ENCODE data around the gene ST6GALNAC1.
"Not testable (repeated sequence)": the region's sequence is repeated elsewhere in the genome, so short reads cannot be mapped to it uniquely, and the experiment has no call there.

The ST6GALNAC1 gene

DNA sequence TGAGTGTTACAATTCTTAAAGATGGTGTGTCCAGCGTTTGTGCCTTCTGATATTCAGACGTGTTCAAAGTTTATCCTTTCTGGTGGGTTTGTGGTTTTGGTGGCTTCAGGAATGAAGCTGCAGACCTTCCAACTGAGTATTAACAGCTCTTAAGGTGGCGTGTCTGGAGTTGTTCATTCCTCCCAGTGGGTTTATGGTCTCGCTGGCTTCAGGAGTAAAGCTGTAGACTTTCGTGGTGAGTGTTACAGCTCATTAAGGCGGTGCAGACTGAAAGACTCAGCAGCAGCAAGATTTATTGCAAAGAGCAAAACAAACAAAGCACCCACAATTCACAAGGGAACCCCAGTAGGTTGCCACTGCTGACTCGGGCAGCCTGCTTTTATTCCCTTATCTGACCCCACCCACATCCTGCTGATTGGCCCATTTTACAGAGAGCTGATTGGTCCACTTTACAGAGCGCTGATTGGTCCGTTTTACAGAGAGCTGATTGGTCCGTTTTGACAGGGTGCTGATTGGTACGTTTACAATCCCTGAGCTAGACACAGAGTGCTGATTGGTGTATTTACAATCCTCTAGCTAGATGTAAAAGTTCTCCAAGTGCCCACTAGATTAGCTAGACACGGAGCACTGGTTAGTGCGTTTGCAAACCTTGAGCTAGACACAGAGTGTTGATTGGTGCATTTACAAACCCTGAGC is 29.3 kb downstream of the ST6GALNAC1 start:
- not testable (repeated sequence) for H3K4me2 ChIP-seq (ENCODE audit: insufficient read depth, low read length, poor library complexity, severe bottlenecking); H2BK5ac ChIP-seq (ENCODE audit: low read length); H2BK12ac ChIP-seq (ENCODE audit: low read length); H3K4me1 ChIP-seq (ENCODE audit: control insufficient read depth in 2 of 2, insufficient read depth in 1 of 2, low read depth in 1 of 2, low read length in 2 of 2); DNase-seq (ENCODE audit: low spot score); H3K27me3 ChIP-seq (ENCODE audit: control insufficient read depth in 3 of 3, insufficient read depth in 3 of 3, low read depth in 1 of 3, low read length in 3 of 3); H3K79me1 ChIP-seq (ENCODE audit: low read depth, low read length); H3K23ac ChIP-seq (ENCODE audit: low read depth, low read length, poor library complexity); H3K4me3 ChIP-seq (ENCODE audit: low read length in 2 of 2); H4K91ac ChIP-seq (ENCODE audit: low read depth, low read length, poor library complexity); H3K14ac ChIP-seq (ENCODE audit: low read length); H3K27ac ChIP-seq (replicated peaks; ENCODE audit: low read length); H2AFZ ChIP-seq (ENCODE audit: low read length); H3K9ac ChIP-seq (ENCODE audit: low read depth, low read length, poor library complexity); H4K8ac ChIP-seq (ENCODE audit: low read depth, low read length); H2BK120ac ChIP-seq (ENCODE audit: low read depth, low read length); H2BK15ac ChIP-seq (ENCODE audit: low read length); H3K4ac ChIP-seq (ENCODE audit: low read length); H3K9me3 ChIP-seq (replicated peaks in 1 of 2; ENCODE audit: control insufficient read depth in 2 of 2, insufficient read depth in 1 of 2, low read depth in 1 of 2, low read length in 2 of 2); H3K36me3 ChIP-seq (replicated peaks in 1 of 2; ENCODE audit: control insufficient read depth in 2 of 2, insufficient read depth in 2 of 2, low read length in 2 of 2); H2AK5ac ChIP-seq (ENCODE audit: low read depth, low read length); H3K18ac ChIP-seq (ENCODE audit: low read length)
- no CpG with 5 or more reads among the region's 13 CpGs for WGBS, 2 donors (ENCODE audit: extremely low coverage in 2 of 2, insufficient read length in 2 of 2, insufficient replicate concordance in 1 of 2)

DNA sequence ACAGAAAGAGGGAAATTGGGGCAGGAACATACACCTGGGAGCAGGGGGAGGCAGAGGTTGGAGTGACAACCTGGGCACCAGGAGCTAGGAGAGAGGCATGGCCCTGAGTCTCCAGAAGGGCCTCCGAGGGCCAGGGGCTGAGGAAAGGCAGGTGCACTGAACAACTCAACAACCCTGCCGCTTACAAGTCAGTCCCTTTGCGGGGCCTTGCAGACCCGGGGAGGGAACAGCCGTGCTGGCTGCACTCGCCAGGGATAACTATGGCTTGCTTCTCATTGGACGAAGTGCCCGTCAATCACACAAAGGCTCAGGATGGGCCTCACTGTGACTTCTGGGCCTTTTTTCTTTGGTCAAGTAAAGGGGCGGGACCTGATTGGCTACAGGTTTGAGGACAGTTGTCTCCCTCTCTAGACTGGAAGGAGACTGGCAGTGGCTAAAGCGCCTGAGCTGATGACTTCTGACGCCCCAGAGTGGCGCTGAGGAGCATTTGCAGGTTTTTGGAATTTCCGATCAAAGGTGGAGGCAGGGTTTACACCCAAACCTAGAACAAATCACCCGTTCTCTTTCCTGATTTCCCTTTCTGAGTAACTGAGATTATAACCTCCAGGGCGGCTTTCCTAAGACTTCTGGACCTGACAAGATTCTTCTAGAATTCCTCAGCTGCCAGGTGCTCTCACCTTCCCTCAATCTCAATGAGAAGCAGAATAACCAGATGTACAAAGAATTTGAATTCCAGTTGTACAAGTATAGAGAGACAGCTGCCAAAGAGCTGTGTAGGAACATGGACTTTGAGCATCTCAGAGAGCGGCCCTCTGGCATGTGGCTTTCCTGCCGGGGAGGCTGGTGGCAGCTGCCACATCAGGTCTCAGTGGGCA is 30.3 kb downstream of the ST6GALNAC1 start:
- Histone ChIP-seq H2BK15ac (ENCODE audit: low read length) (no peak overlapping the region), H2AK5ac (ENCODE audit: low read depth, low read length) (no peak overlapping the region), H3K4me3 (ENCODE audit: low read length in 2 of 2) (no peak overlapping the region), H2BK5ac (ENCODE audit: low read length) (no peak overlapping the region), H3K9ac (ENCODE audit: low read depth, low read length, poor library complexity) (peak overlapping the region; percentile 18), H2BK12ac (ENCODE audit: low read length) (no peak overlapping the region), H3K14ac (ENCODE audit: low read length) (no peak overlapping the region), H2BK120ac (ENCODE audit: low read depth, low read length) (no peak overlapping the region), H3K36me3 (replicated peaks in 1 of 2; ENCODE audit: control insufficient read depth in 2 of 2, insufficient read depth in 2 of 2, low read length in 2 of 2) (peaks cover 0 to 2% of the 10 kb centered on the region in 2 donors), H3K18ac (ENCODE audit: low read length) (peak overlapping the region; percentile 50), H3K4me2 (ENCODE audit: insufficient read depth, low read length, poor library complexity, severe bottlenecking) (no peak overlapping the region), H3K23ac (ENCODE audit: low read depth, low read length, poor library complexity) (no peak overlapping the region), H3K79me1 (ENCODE audit: low read depth, low read length) (no peaks in the 10 kb centered on the region), H2AFZ (ENCODE audit: low read length) (peak overlapping the region; percentile 57), H3K27me3 (ENCODE audit: control insufficient read depth in 3 of 3, insufficient read depth in 3 of 3, low read depth in 1 of 3, low read length in 3 of 3) (peaks cover 0 to 6% (median 0%) of the 10 kb centered on the region in 3 experiments), H3K27ac (replicated peaks; ENCODE audit: low read length) (no peak overlapping the region), H3K9me3 (replicated peaks in 1 of 2; ENCODE audit: control insufficient read depth in 2 of 2, insufficient read depth in 1 of 2, low read depth in 1 of 2, low read length in 2 of 2) (peaks cover 8 to 9% of the 10 kb centered on the region in 2 donors), H3K4ac (ENCODE audit: low read length) (no peak overlapping the region), H4K91ac (ENCODE audit: low read depth, low read length, poor library complexity) (no peak overlapping the region), H3K4me1 (ENCODE audit: control insufficient read depth in 2 of 2, insufficient read depth in 1 of 2, low read depth in 1 of 2, low read length in 2 of 2) (peaks cover 7 to 8% of the 10 kb centered on the region in 2 donors), H4K8ac (ENCODE audit: low read depth, low read length) (no peak overlapping the region)
- no CpG with 5 or more reads among the region's 17 CpGs for WGBS, 2 donors (ENCODE audit: extremely low coverage in 2 of 2, insufficient read length in 2 of 2, insufficient replicate concordance in 1 of 2)
- no peak for DNase-seq (ENCODE audit: low spot score)

DNA sequence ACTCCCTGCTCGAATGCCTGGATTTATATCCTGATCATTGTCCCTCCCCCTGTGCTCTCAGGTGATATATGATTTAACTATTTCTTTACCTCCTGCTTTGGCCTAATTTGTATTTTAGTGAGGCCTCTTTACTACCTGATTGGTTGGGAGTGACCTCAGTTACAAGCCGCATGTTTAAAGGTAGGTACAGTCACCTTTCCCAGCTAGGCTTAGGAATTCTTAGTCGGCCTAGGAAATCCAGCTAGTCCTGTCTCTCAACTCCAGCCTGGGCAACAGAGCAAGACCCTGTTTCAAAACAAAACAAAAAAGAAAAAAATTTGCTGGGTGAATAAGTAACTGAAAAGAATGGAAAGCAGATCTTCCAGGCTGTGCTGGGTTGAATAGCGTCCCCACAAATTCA is 31.1 kb downstream of the ST6GALNAC1 start:
- no peak overlapping the region for H3K9ac ChIP-seq (ENCODE audit: low read depth, low read length, poor library complexity)
- no peak overlapping the region for H2BK12ac ChIP-seq (ENCODE audit: low read length)
- no peaks in the 10 kb centered on the region for H3K27me3 ChIP-seq (ENCODE audit: control insufficient read depth in 3 of 3, insufficient read depth in 3 of 3, low read depth in 1 of 3, low read length in 3 of 3)
- H2AFZ ChIP-seq (ENCODE audit: low read length), result peak overlapping the region; percentile 72
- H3K36me3 ChIP-seq (replicated peaks in 1 of 2; ENCODE audit: control insufficient read depth in 2 of 2, insufficient read depth in 2 of 2, low read length in 2 of 2), result peaks cover 0 to 2% of the 10 kb centered on the region in 2 donors
- no CpG with 5 or more reads among the region's 4 CpGs for WGBS, 2 donors (ENCODE audit: extremely low coverage in 2 of 2, insufficient read length in 2 of 2, insufficient replicate concordance in 1 of 2)
- H3K23ac ChIP-seq (ENCODE audit: low read depth, low read length, poor library complexity), result no peak overlapping the region
- no peak overlapping the region for H3K27ac ChIP-seq (replicated peaks; ENCODE audit: low read length)
- no peak overlapping the region for H2AK5ac ChIP-seq (ENCODE audit: low read depth, low read length)
- no peak overlapping the region for H3K18ac ChIP-seq (ENCODE audit: low read length)
- no peak overlapping the region for H3K4me3 ChIP-seq (ENCODE audit: low read length in 2 of 2)
- no peak overlapping the region for H3K14ac ChIP-seq (ENCODE audit: low read length)
- no peak overlapping the region for H2BK120ac ChIP-seq (ENCODE audit: low read depth, low read length)
- no peak for DNase-seq (ENCODE audit: low spot score)
- H3K9me3 ChIP-seq (replicated peaks in 1 of 2; ENCODE audit: control insufficient read depth in 2 of 2, insufficient read depth in 1 of 2, low read depth in 1 of 2, low read length in 2 of 2), result peaks cover 7 to 9% of the 10 kb centered on the region in 2 donors
- no peak overlapping the region for H3K4me2 ChIP-seq (ENCODE audit: insufficient read depth, low read length, poor library complexity, severe bottlenecking)
- peaks cover 7 to 8% of the 10 kb centered on the region in 2 donors for H3K4me1 ChIP-seq (ENCODE audit: control insufficient read depth in 2 of 2, insufficient read depth in 1 of 2, low read depth in 1 of 2, low read length in 2 of 2)
- H4K8ac ChIP-seq (ENCODE audit: low read depth, low read length), result no peak overlapping the region
- no peak overlapping the region for H4K91ac ChIP-seq (ENCODE audit: low read depth, low read length, poor library complexity)
- H2BK5ac ChIP-seq (ENCODE audit: low read length), result no peak overlapping the region
- H2BK15ac ChIP-seq (ENCODE audit: low read length), result no peak overlapping the region
- no peaks in the 10 kb centered on the region for H3K79me1 ChIP-seq (ENCODE audit: low read depth, low read length)
- no peak overlapping the region for H3K4ac ChIP-seq (ENCODE audit: low read length)

DNA sequence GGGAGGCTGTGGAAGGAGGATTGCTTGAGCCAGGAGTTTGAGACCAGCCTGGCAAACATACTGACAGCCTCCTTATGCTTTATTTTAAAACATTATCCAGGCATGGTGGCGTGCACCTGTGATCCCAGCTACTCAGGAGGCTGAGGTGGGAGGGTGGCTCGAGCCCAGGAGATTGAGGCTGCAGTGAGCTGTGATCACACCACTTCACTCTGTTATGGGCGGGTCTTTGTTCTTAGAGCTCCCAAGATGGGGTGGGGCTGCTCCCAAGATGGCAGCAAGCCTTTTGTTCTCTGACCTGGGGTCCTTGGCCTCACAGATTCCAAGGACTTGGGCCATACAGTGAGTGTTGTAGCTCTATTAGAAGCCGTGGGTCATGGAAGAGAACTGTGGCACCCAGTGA is 31.8 kb downstream of the ST6GALNAC1 start:
- Histone ChIP-seq H4K91ac (ENCODE audit: low read depth, low read length, poor library complexity) (no peak overlapping the region), H3K79me1 (ENCODE audit: low read depth, low read length) (no peaks in the 10 kb centered on the region), H3K27me3 (ENCODE audit: control insufficient read depth in 3 of 3, insufficient read depth in 3 of 3, low read depth in 1 of 3, low read length in 3 of 3) (no peaks in the 10 kb centered on the region), H2AFZ (ENCODE audit: low read length) (peak overlapping the region; percentile 72), H3K4me3 (ENCODE audit: low read length in 2 of 2) (no peak overlapping the region), H2BK15ac (ENCODE audit: low read length) (no peak overlapping the region), H3K36me3 (replicated peaks in 1 of 2; ENCODE audit: control insufficient read depth in 2 of 2, insufficient read depth in 2 of 2, low read length in 2 of 2) (no peaks in the 10 kb centered on the region), H3K9ac (ENCODE audit: low read depth, low read length, poor library complexity) (no peak overlapping the region), H3K14ac (ENCODE audit: low read length) (no peak overlapping the region), H3K18ac (ENCODE audit: low read length) (no peak overlapping the region), H2AK5ac (ENCODE audit: low read depth, low read length) (no peak overlapping the region), H2BK5ac (ENCODE audit: low read length) (no peak overlapping the region), H4K8ac (ENCODE audit: low read depth, low read length) (no peak overlapping the region), H3K4me1 (ENCODE audit: control insufficient read depth in 2 of 2, insufficient read depth in 1 of 2, low read depth in 1 of 2, low read length in 2 of 2) (peaks cover 7 to 8% of the 10 kb centered on the region in 2 donors), H3K27ac (replicated peaks; ENCODE audit: low read length) (peak overlapping the region; percentile 14), H2BK12ac (ENCODE audit: low read length) (no peak overlapping the region), H2BK120ac (ENCODE audit: low read depth, low read length) (no peak overlapping the region), H3K4ac (ENCODE audit: low read length) (no peak overlapping the region), H3K23ac (ENCODE audit: low read depth, low read length, poor library complexity) (no peak overlapping the region), H3K9me3 (replicated peaks in 1 of 2; ENCODE audit: control insufficient read depth in 2 of 2, insufficient read depth in 1 of 2, low read depth in 1 of 2, low read length in 2 of 2) (peaks cover 7 to 9% of the 10 kb centered on the region in 2 donors), H3K4me2 (ENCODE audit: insufficient read depth, low read length, poor library complexity, severe bottlenecking) (no peak overlapping the region)
- WGBS, 2 donors (ENCODE audit: extremely low coverage in 2 of 2, insufficient read length in 2 of 2, insufficient replicate concordance in 1 of 2), result no CpG with 5 or more reads among the region's 4 CpGs
- DNase-seq (ENCODE audit: low spot score), result no peak

Measured in neuronal stem cell (in vitro differentiated cells).